NCI-H460 (cell line): ENCODE data around the gene SULT4A1. TPM values are rescaled to one million over a fixed set of nuclear protein-coding genes. Genes with fewer than 3 reads are reported as not detected.
A peak's percentile ranks its signal among the peaks of the same experiment; 100 is the strongest.

ENCODE experiments used
- DNase-seq: peaks from one replicate; pipeline ENCODE4 v3.0.0-alpha.2; 2016; ENCODE audit warnings: low read depth; ENCODE audit errors: extremely low read depth
- total RNA-seq: library from RNA; depleted of rRNA; stranded (reverse); fragments of >200 nt; shearing (Covaris generic); gene quantifications from 2 replicates; pipeline ENCODE4 v1.2.3, GENCODE V29; 2014

SULT4A1 gene
- total RNA-seq, 1 experiment from 2014 or later, result not detected

GRCh38 chr22:43830931-43831560, 31.3 kb downstream of the SULT4A1 start:
- no peak for DNase-seq

GRCh38 chr22:43829904-43830851, 32.1 kb downstream of the SULT4A1 start:
- DNase-seq, result no peak

DNA sequence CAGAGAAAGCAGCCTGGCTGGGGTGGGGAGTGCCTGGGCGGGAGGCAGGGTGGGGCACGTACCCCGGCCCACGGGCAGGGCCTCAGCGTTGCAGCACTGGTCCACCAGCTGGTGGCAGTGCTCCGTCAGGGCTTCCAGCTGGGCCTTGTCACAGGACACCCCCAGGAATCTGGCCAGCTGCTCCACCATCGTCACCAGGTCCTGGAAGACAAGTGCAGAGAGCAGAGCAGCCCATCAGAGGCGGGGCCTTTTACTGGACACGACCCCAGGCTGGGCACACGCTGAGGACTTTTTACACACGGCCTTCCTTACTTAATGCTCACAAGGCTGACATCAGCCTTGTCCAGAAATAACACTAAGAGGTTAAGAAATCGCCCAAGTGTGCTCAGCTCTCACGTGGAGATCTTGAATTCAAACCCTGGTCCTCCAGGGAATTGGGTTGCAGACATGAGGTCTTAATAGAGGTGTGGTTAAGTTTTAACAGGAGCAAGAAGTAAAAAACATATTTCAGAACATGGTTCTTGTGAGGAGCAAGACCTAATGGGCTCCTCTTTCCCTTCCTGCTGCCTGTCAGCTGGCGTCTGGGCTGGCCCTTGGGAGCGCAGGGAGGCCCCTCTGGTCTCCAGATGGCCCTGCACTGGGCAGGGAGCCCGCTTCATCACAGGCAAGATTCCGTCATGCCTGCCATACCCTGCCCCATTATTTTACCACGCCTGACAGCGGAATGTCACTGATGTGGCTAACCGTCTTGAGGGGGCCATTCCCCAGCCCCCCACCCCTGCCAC, 33.1 kb downstream of the SULT4A1 start:
- no peak for DNase-seq

GRCh38 chr22:43828725-43828997, 33.7 kb downstream of the SULT4A1 start:
- no peak for DNase-seq

DNA sequence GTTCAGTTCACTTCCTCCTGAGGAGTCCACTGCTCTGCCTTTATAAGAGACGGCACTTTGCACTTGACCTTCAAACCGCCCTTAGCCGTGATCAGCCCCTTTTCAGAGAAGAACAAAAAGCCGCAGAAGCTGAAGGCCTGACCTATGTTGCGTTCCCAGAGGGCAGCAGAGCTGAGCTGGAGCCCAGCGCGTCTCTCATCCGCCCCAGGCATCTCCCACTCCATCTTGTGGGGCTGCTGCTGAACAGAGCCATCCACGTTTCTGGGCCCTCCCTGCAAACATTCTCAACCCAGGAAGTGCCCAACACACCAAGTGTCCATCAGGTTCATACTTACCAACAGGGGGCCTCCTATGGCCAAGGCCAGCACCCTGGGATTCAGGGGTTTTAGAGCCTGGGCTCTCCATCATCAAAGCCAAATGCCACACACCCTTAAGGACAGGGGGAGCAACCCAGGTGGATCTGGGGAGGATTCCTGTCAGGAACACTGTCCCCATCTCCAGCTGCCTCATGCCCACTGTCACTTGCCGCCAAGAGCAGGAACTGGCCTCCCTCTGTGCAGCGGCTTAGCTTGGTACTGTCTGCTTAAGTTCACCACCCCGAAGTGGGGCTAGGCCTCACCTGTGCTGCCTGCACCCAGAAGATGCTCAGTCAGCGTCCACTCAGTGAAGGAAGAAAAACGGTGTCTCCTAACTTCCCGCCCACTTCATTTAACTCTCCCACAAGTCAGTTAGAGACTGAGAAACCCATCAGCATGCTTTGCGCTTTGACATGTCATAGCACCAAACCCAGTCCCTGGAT, 34.2 kb downstream of the SULT4A1 start:
- DNase-seq, result no peak

GRCh38 chr22:43827003-43827735, 35.1 kb downstream of the SULT4A1 start:
- DNase-seq, result no peak

- DNase-seq, result peak; percentile 16
Measured at GRCh38 chr22:43826142-43827002, 35.9 kb downstream of the SULT4A1 start.

DNA sequence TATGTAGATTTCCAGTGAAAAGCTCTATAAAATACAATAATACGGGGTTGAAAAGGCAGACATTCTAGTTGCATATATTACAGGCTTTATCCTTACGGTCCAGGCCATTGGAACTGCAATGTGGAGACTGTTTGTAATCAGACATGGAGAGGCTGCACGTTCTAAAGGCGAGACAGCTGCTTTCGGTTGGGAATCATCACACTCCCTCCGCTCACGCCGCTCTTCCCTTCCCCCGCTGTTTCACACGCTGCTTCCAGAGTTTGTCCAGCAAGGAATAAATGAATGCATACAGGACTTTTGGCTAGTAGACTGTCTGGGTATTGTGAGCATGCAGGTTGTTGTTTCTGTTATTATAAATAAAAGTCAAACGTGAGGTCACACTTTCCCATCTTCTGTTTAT, 36.7 kb downstream of the SULT4A1 start:
- no peak for DNase-seq

- no peak for DNase-seq
Measured at GRCh38 chr22:43824724-43825420, 37.4 kb downstream of the SULT4A1 start.

DNA sequence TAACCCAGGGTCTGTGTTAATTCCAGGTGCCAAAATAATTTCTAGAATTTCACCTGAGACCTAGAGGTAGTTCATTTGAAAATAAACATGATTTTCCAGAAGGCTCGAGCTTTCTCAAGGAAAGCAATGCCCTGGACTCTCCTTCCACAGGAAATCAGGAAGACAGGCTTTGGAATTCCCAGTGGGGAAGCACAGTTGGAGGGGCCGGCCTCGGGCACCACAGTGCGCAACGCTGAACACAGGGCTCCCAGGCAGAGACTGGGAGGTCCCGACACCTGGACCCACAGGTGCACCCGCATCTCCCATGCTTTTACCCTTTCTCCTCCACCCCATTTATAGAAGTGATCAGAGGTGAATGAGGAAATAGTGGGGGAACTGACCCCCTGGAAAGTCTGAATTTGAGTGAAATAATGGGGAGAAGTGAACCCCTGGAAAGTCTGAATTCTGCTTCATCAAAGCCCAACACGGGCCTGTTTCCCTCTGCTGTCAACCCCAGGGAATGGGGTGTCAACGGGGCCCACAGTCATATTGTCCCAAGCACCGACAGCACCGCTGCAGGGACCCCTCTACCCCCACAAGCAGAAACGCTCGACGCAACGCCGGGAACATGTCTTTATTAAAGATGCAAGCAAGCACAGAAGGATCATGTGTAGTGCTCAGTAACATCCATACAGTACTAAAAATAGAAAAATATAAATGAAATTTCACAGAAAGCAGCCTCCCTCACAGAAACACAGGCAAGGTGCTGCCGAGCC, 38.2 kb downstream of the SULT4A1 start:
- DNase-seq, result no peak

GRCh38 chr22:43823353-43823908, 38.9 kb downstream of the SULT4A1 start:
- DNase-seq, result no peak

GRCh38 chr22:43821606-43822425, 40.5 kb downstream of the SULT4A1 start:
- no peak for DNase-seq

GRCh38 chr22:43820651-43821305, 41.5 kb downstream of the SULT4A1 start:
- DNase-seq, result no peak

GRCh38 chr22:43819931-43820640, 42.2 kb downstream of the SULT4A1 start:
- DNase-seq, result no peak

DNA sequence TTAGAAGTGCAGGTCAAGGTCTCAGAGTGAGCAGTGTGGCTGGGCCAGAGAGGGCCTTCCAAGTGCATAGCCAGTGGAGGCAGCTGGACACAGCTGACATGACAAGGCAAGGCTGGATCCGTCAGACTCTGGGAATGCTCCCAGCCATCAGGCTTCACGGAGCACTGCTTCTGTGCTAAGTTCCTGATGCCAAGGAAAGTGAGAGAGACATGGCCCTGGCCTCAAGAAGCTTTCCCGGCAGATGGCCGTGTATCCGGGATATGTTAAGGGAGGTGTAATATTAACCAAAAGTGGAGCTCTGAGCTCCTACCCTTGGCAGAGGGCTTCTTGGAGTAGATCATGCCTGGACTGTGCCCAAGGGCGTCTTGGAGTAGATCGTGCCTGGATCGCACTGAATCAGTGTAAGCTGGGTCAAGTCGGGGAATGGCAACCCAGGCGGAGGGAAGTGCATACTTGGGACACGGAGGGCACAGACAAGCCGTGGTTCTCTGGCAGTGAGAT, 42.8 kb downstream of the SULT4A1 start:
- no peak for DNase-seq
